CD14-positive monocyte (primary cell): Measurements from ENCODE around the gene VASN. TPM values are rescaled to one million over a fixed set of nuclear protein-coding genes. Genes with fewer than 3 reads are reported as not detected.

Experiments
- DNase-seq, 3 donors: peaks; one replicate each; pipeline ENCODE4 v3.0.0-alpha.2; 2011 to 2022
- H2AFZ ChIP-seq: 2 replicates; pipeline ENCODE4 v1.6.0; 2012; ENCODE audit warnings: mild to moderate bottlenecking, low read depth, low read length, inconsistent platforms; ENCODE audit not compliant: insufficient read depth, poor library complexity, severe bottlenecking
- H3K27ac ChIP-seq, 2 donors: 1 replicate in 1 of 2; 2 replicates in 1 of 2; pipeline ENCODE4 v1.5.1; 2012 to 2013; ENCODE audit warnings: low read length in 2 of 2, control low read depth in 1 of 2, inconsistent platforms in 1 of 2, low read depth in 1 of 2, mild to moderate bottlenecking in 1 of 2
- H3K27me3 ChIP-seq, 2 donors: one replicate each; pipeline versions ENCODE4 v1.6.0 to v1.6.1; 2011 to 2013; ENCODE audit warnings: low read length in 2 of 2; ENCODE audit not compliant: control insufficient read depth in 2 of 2, insufficient read depth in 2 of 2
- H3K36me3 ChIP-seq, 2 donors: replicated peaks in 1 of 2; 1 replicate in 1 of 2; 2 replicates in 1 of 2; pipeline versions ENCODE4 v1.5.1 to v1.6.1; 2012 to 2013; ENCODE audit warnings: low read length in 2 of 2, control low read depth in 1 of 2, inconsistent platforms in 1 of 2, mild to moderate bottlenecking in 1 of 2; ENCODE audit not compliant: insufficient read depth in 2 of 2, control insufficient read depth in 1 of 2
- H3K4me1 ChIP-seq, 2 donors: 1 replicate in 1 of 2; 2 replicates in 1 of 2; pipeline versions ENCODE4 v1.5.1 to v1.6.1; 2012 to 2013; ENCODE audit warnings: low read length in 2 of 2, control low read depth in 1 of 2, inconsistent platforms in 1 of 2, mild to moderate bottlenecking in 1 of 2, moderate library complexity in 1 of 2; ENCODE audit not compliant: insufficient read depth in 2 of 2, control insufficient read depth in 1 of 2
- H3K4me2 ChIP-seq: replicated peaks from 2 replicates; pipeline ENCODE3; 2012; ENCODE audit warnings: low read length, moderate library complexity, mild to moderate bottlenecking; ENCODE audit not compliant: poor library complexity, severe bottlenecking; ENCODE audit errors: extremely low read depth
- H3K4me3 ChIP-seq, 3 experiments: fragments of 200-600 bp in 1 of 3; sonication (generic) in 1 of 3; replicated peaks in 1 of 3; 1 replicate in 2 of 3; 2 replicates in 1 of 3; pipeline ENCODE4 v1.5.1; 2011 to 2013; ENCODE audit warnings: low read length in 3 of 3, mild to moderate bottlenecking in 3 of 3, control low read depth in 2 of 3, low read depth in 2 of 3, inconsistent platforms in 1 of 3, moderate library complexity in 1 of 3
- H3K79me2 ChIP-seq: 2 replicates; pipeline ENCODE4 v1.6.0; 2012; ENCODE audit warnings: mild to moderate bottlenecking, control low read depth, inconsistent platforms, low read length, moderate library complexity; ENCODE audit not compliant: insufficient read depth
- H3K9ac ChIP-seq: 2 replicates; pipeline ENCODE4 v1.6.0; 2017; ENCODE audit warnings: low read length, mild to moderate bottlenecking; ENCODE audit not compliant: insufficient read depth, poor library complexity, severe bottlenecking
- H3K9me3 ChIP-seq, 2 donors: replicated peaks in 1 of 2; 1 replicate in 1 of 2; 2 replicates in 1 of 2; pipeline versions ENCODE4 v1.5.1 to v1.6.1; 2012 to 2013; ENCODE audit warnings: low read length in 2 of 2, control low read depth in 1 of 2; ENCODE audit not compliant: control insufficient read depth in 1 of 2, insufficient read depth in 1 of 2
- H4K20me1 ChIP-seq: 2 replicates; pipeline ENCODE4 v1.6.0; 2012; ENCODE audit warnings: mild to moderate bottlenecking, low read length, control low read depth, moderate library complexity; ENCODE audit not compliant: insufficient read depth
- H3K27ac Mint-ChIP-seq, 7 donors: one replicate each; pipeline ENCODE4 v1.8.0; 2020; ENCODE audit warnings: mild to moderate bottlenecking in 7 of 7, mixed read lengths in 7 of 7, moderate library complexity in 6 of 7, inconsistent platforms in 2 of 7
- H3K27me3 Mint-ChIP-seq, 3 donors: one replicate each; pipeline ENCODE4 v1.8.0; 2021 to 2022; ENCODE audit warnings: low read depth in 3 of 3, mild to moderate bottlenecking in 3 of 3, mixed read lengths in 3 of 3, moderate library complexity in 3 of 3, inconsistent platforms in 1 of 3
- H3K36me3 Mint-ChIP-seq, 2 donors: one replicate each; pipeline ENCODE4 v1.8.0; 2020; ENCODE audit warnings: mixed read lengths in 2 of 2, inconsistent platforms in 1 of 2, mild to moderate bottlenecking in 1 of 2
- H3K4me1 Mint-ChIP-seq: one replicate; pipeline ENCODE4 v1.8.0; 2020; ENCODE audit warnings: mild to moderate bottlenecking, mixed read lengths
- H3K4me3 Mint-ChIP-seq, 2 donors: one replicate each; pipeline ENCODE4 v1.8.0; 2020; ENCODE audit warnings: mild to moderate bottlenecking in 2 of 2, mixed read lengths in 2 of 2, moderate library complexity in 1 of 2
- H3K9me3 Mint-ChIP-seq, 7 donors: one replicate each; pipeline ENCODE4 v1.8.0; 2020 to 2022; ENCODE audit warnings: mixed read lengths in 7 of 7, mild to moderate bottlenecking in 6 of 7, moderate library complexity in 6 of 7, inconsistent platforms in 2 of 7
- WGBS: methylation state at CpG from one replicate; pipeline ENCODE4 v1.1.5; 2013; ENCODE audit warnings: missing lambda C conversion rate; ENCODE audit not compliant: insufficient coverage; 5-methylcytosine and 5-hydroxymethylcytosine counted together
- intact Hi-C, 2 donors: fragments of 100-400 bp; cut with micrococcal nuclease; formaldehyde crosslinking; loops; one replicate each; pipeline versions ENCODE4 v1.15.0 to v1.15.1; 2023
- polyA plus RNA-seq, 3 donors: library from polyadenylated mRNA; depleted of rRNA in 1 of 3; unstranded in 2 of 3; stranded (reverse) in 1 of 3; fragments of 300-500 nt in 2 of 3; fragments of >200 nt in 1 of 3; fragmentation: Illumina TruSeq in 2 of 3; gene quantifications; 1 replicate in 2 of 3; 2 replicates in 1 of 3; pipeline ENCODE4 v1.2.3, GENCODE V29; 2012 to 2021
- TF ChIP-seq, protein P1 (sequence below): fragments of 200-600 bp; IDR thresholded peaks from one replicate; pipeline ENCODE4 v1.8.0; 2022; ENCODE audit warnings: antibody characterized with exemption, mild to moderate bottlenecking

The VASN gene
- polyA plus RNA-seq, 3 donors: 0.03 TPM; not detected in 2

DNA sequence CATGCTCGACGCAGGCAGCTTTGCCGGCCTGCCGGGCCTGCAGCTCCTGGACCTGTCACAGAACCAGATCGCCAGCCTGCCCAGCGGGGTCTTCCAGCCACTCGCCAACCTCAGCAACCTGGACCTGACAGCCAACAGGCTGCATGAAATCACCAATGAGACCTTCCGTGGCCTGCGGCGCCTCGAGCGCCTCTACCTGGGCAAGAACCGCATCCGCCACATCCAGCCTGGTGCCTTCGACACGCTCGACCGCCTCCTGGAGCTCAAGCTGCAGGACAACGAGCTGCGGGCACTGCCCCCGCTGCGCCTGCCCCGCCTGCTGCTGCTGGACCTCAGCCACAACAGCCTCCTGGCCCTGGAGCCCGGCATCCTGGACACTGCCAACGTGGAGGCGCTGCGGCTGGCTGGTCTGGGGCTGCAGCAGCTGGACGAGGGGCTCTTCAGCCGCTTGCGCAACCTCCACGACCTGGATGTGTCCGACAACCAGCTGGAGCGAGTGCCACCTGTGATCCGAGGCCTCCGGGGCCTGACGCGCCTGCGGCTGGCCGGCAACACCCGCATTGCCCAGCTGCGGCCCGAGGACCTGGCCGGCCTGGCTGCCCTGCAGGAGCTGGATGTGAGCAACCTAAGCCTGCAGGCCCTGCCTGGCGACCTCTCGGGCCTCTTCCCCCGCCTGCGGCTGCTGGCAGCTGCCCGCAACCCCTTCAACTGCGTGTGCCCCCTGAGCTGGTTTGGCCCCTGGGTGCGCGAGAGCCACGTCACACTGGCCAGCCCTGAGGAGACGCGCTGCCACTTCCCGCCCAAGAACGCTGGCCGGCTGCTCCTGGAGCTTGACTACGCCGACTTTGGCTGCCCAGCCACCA lies 9.7 kb downstream of the VASN start:
- peaks cover 79 to 82% of the 10 kb centered on the region in 2 donors for H3K36me3 ChIP-seq
- no peak overlapping the region for H3K9ac ChIP-seq
- H3K27ac Mint-ChIP-seq: peak overlapping the region in 2 of 7 donors; percentile 31 to 46
- peaks cover 7% of the 10 kb centered on the region for H3K79me2 ChIP-seq
- H3K27ac ChIP-seq: no peak overlapping the region
- no peaks in the 10 kb centered on the region for H3K27me3 ChIP-seq
- H3K27me3 Mint-ChIP-seq: peaks cover 0 to 2% (median 0%) of the 10 kb centered on the region in 3 donors
- H2AFZ ChIP-seq: no peak overlapping the region
- H4K20me1 ChIP-seq: peaks cover 97% of the 10 kb centered on the region
- no peaks in the 10 kb centered on the region for H3K9me3 Mint-ChIP-seq
- no peak for DNase-seq
- no peaks in the 10 kb centered on the region for H3K4me1 ChIP-seq
- peaks cover 32 to 75% of the 10 kb centered on the region in 2 donors for H3K36me3 Mint-ChIP-seq
- intact Hi-C loops: no loop called here
- WGBS: 96% methylated on average over 59 of the region's 59 CpGs
- no peak overlapping the region for H3K4me2 ChIP-seq
- no peak overlapping the region for H3K4me3 Mint-ChIP-seq
- no peaks in the 10 kb centered on the region for H3K9me3 ChIP-seq
- TF ChIP-seq, protein P1, sequence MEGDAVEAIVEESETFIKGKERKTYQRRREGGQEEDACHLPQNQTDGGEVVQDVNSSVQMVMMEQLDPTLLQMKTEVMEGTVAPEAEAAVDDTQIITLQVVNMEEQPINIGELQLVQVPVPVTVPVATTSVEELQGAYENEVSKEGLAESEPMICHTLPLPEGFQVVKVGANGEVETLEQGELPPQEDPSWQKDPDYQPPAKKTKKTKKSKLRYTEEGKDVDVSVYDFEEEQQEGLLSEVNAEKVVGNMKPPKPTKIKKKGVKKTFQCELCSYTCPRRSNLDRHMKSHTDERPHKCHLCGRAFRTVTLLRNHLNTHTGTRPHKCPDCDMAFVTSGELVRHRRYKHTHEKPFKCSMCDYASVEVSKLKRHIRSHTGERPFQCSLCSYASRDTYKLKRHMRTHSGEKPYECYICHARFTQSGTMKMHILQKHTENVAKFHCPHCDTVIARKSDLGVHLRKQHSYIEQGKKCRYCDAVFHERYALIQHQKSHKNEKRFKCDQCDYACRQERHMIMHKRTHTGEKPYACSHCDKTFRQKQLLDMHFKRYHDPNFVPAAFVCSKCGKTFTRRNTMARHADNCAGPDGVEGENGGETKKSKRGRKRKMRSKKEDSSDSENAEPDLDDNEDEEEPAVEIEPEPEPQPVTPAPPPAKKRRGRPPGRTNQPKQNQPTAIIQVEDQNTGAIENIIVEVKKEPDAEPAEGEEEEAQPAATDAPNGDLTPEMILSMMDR: no peak
- H3K4me3 ChIP-seq: no peak overlapping the region
- peaks cover 5% of the 10 kb centered on the region for H3K4me1 Mint-ChIP-seq

DNA sequence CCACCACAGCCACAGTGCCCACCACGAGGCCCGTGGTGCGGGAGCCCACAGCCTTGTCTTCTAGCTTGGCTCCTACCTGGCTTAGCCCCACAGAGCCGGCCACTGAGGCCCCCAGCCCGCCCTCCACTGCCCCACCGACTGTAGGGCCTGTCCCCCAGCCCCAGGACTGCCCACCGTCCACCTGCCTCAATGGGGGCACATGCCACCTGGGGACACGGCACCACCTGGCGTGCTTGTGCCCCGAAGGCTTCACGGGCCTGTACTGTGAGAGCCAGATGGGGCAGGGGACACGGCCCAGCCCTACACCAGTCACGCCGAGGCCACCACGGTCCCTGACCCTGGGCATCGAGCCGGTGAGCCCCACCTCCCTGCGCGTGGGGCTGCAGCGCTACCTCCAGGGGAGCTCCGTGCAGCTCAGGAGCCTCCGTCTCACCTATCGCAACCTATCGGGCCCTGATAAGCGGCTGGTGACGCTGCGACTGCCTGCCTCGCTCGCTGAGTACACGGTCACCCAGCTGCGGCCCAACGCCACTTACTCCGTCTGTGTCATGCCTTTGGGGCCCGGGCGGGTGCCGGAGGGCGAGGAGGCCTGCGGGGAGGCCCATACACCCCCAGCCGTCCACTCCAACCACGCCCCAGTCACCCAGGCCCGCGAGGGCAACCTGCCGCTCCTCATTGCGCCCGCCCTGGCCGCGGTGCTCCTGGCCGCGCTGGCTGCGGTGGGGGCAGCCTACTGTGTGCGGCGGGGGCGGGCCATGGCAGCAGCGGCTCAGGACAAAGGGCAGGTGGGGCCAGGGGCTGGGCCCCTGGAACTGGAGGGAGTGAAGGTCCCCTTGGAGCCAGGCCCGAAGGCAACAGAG lies 10.5 kb downstream of the VASN start:
- peaks cover 85 to 87% of the 10 kb centered on the region in 2 donors for H3K36me3 ChIP-seq
- H3K79me2 ChIP-seq: peaks cover 7% of the 10 kb centered on the region
- H2AFZ ChIP-seq: no peak overlapping the region
- H3K9me3 ChIP-seq: no peaks in the 10 kb centered on the region
- H3K27me3 ChIP-seq: no peaks in the 10 kb centered on the region
- H3K27ac ChIP-seq: no peak overlapping the region
- no peaks in the 10 kb centered on the region for H3K27me3 Mint-ChIP-seq
- no peak for DNase-seq
- H3K4me3 ChIP-seq: no peak overlapping the region
- no peaks in the 10 kb centered on the region for H3K9me3 Mint-ChIP-seq
- no peak overlapping the region for H3K9ac ChIP-seq
- H3K27ac Mint-ChIP-seq: no peak overlapping the region
- TF ChIP-seq, protein P1: no peak
- H3K4me1 Mint-ChIP-seq: peaks cover 5% of the 10 kb centered on the region
- no peak overlapping the region for H3K4me3 Mint-ChIP-seq
- intact Hi-C loops: no loop called here
- peaks cover 98% of the 10 kb centered on the region for H4K20me1 ChIP-seq
- no peaks in the 10 kb centered on the region for H3K4me1 ChIP-seq
- no peak overlapping the region for H3K4me2 ChIP-seq
- 96% methylated on average over 44 of the region's 55 CpGs for WGBS
- peaks cover 40 to 80% of the 10 kb centered on the region in 2 donors for H3K36me3 Mint-ChIP-seq
